GM21528 (cell line): ENCODE data around the gene PHACTR2.
"Not testable (repeated sequence)": the region's sequence is repeated elsewhere in the genome, so short reads cannot be mapped to it uniquely, and the experiment has no call there.

Experiments
- ATAC-seq: cut with Tn5 transposase; IDR thresholded peaks from one replicate; pipeline ENCODE4 v1.9.1; 2021; ENCODE audit warnings: mild to moderate bottlenecking, moderate library complexity; ENCODE audit not compliant: unreplicated experiment, low FRiP score

Gene PHACTR2

GRCh38 chr6:143844006-143844405, 166.2 kb downstream of the PHACTR2 start:
- ATAC-seq, result no peak

GRCh38 chr6:143845033-143845432, 167.3 kb downstream of the PHACTR2 start:
- no peak for ATAC-seq

- not testable (repeated sequence) for ATAC-seq
Measured at GRCh38 chr6:143851706-143852105, 173.9 kb downstream of the PHACTR2 start.

GRCh38 chr6:143855057-143855456, 177.3 kb downstream of the PHACTR2 start:
- not testable (repeated sequence) for ATAC-seq

- not testable (repeated sequence) for ATAC-seq
Measured at GRCh38 chr6:143856762-143857161, 179.0 kb downstream of the PHACTR2 start.

GRCh38 chr6:143857651-143858050, 179.9 kb downstream of the PHACTR2 start:
- ATAC-seq, result no peak

GRCh38 chr6:143859891-143860660, 182.3 kb downstream of the PHACTR2 start:
- no peak for ATAC-seq

GRCh38 chr6:143863771-143864170, 186.0 kb downstream of the PHACTR2 start:
- no peak for ATAC-seq

- no peak for ATAC-seq
Measured at GRCh38 chr6:143864234-143864633, 186.5 kb downstream of the PHACTR2 start, which contains the start of gene ZC2HC1B. Gene ZC2HC1B (plus strand): TSS chr6:143864474. CDS start chr6:143864540, 66 bp downstream.

- ATAC-seq, result no peak
Measured at GRCh38 chr6:143867236-143867635, 189.5 kb downstream of the PHACTR2 start.

GRCh38 chr6:143868808-143869207, 191.0 kb downstream of the PHACTR2 start:
- not testable (repeated sequence) for ATAC-seq

GRCh38 chr6:143871202-143871730, 193.5 kb downstream of the PHACTR2 start:
- ATAC-seq, result not testable (repeated sequence)

GRCh38 chr6:143872201-143872600, 194.4 kb downstream of the PHACTR2 start:
- ATAC-seq, result peak; percentile 85

GRCh38 chr6:143873600-143873999, 195.8 kb downstream of the PHACTR2 start:
- ATAC-seq, result not testable (repeated sequence)

- ATAC-seq, result not testable (repeated sequence)
Measured at GRCh38 chr6:143874503-143874902, 196.7 kb downstream of the PHACTR2 start.

GRCh38 chr6:143877584-143878271, 200.0 kb downstream of the PHACTR2 start:
- ATAC-seq, result no peak

GRCh38 chr6:143878272-143878760, 200.6 kb downstream of the PHACTR2 start:
- no peak for ATAC-seq

- ATAC-seq, result no peak
Measured at GRCh38 chr6:143880412-143880811, 202.6 kb downstream of the PHACTR2 start.
